HepG2 (cell line): ENCODE measurements around the gene MUTYH. TPM values are rescaled to one million over a fixed set of nuclear protein-coding genes. Genes with fewer than 3 reads are reported as not detected.

Source experiments
- BCLAF1 ChIP-seq: fragments of 450-650 bp; IDR thresholded peaks from 2 replicates; pipeline ENCODE4 v1.6.1; 2017; ENCODE audit warnings: mild to moderate bottlenecking
- HMGXB4 ChIP-seq, 2 experiments: sonication (generic) in 1 of 2; formaldehyde crosslinking in 1 of 2; IDR thresholded peaks; 2 replicates each; pipeline versions ENCODE4 v1.4.0 to v1.6.1; 2018 to 2020; ENCODE audit warnings: missing genetic modification reagents in 2 of 2, borderline replicate concordance in 1 of 2, low read depth in 1 of 2, mild to moderate bottlenecking in 1 of 2, missing biosample characterization in 1 of 2
- MEIS1 ChIP-seq: sonication (generic); formaldehyde crosslinking; IDR thresholded peaks from 2 replicates; pipeline ENCODE4 v1.9.0; 2021; ENCODE audit warnings: mild to moderate bottlenecking, missing genetic modification reagents, moderate library complexity, borderline replicate concordance
- MTF2 ChIP-seq: sonication (generic); formaldehyde crosslinking; IDR thresholded peaks from 2 replicates; pipeline ENCODE4 v1.5.0; 2020; ENCODE audit warnings: missing genetic modification reagents, borderline replicate concordance
- NAIF1 ChIP-seq: sonication (generic); formaldehyde crosslinking; IDR thresholded peaks from 2 replicates; pipeline ENCODE4 v1.5.0; 2020; ENCODE audit warnings: mild to moderate bottlenecking, missing genetic modification reagents, borderline replicate concordance
- NFYC ChIP-seq: IDR thresholded peaks from 2 replicates; pipeline ENCODE4 v1.6.1; 2016; ENCODE audit warnings: missing genetic modification reagents, missing compliant biosample characterization
- PHB2 ChIP-seq: fragments of 450-650 bp; IDR thresholded peaks from 2 replicates; pipeline ENCODE4 v1.6.1; 2018; ENCODE audit not compliant: partially characterized antibody
- SIN3A ChIP-seq: IDR thresholded peaks from 2 replicates; pipeline ENCODE4 v1.6.1; 2011; ENCODE audit warnings: low read depth, mild to moderate bottlenecking, control low read depth, low read length, borderline replicate concordance
- YY1 ChIP-seq: IDR thresholded peaks from 2 replicates; pipeline ENCODE4 v1.6.1; 2011; ENCODE audit warnings: low read length, low read depth, moderate library complexity, mild to moderate bottlenecking; ENCODE audit not compliant: insufficient read depth, insufficient replicate concordance
- ZBTB43 ChIP-seq: sonication (generic); formaldehyde crosslinking; conservative IDR thresholded peaks from 2 replicates; pipeline ENCODE4 v1.4.0; 2020; ENCODE audit warnings: missing genetic modification reagents
- ZNF235 ChIP-seq: sonication (generic); formaldehyde crosslinking; IDR thresholded peaks from 2 replicates; pipeline ENCODE4 v1.8.1; 2023; ENCODE audit warnings: mild to moderate bottlenecking, missing genetic modification reagents, borderline replicate concordance
- ZNF512B ChIP-seq: sonication (generic); formaldehyde crosslinking; IDR thresholded peaks from 2 replicates; pipeline ENCODE4 v1.5.1; 2020; ENCODE audit warnings: missing genetic modification reagents, mild to moderate bottlenecking, borderline replicate concordance
- ZNF576 ChIP-seq: sonication (generic); formaldehyde crosslinking; IDR thresholded peaks from 2 replicates; pipeline ENCODE4 v1.4.0; 2020; ENCODE audit warnings: mild to moderate bottlenecking, missing genetic modification reagents
- ZNF773 ChIP-seq: sonication (generic); formaldehyde crosslinking; IDR thresholded peaks from 2 replicates; pipeline ENCODE4 v1.4.0; 2020; ENCODE audit warnings: missing genetic modification reagents, borderline replicate concordance
- polyA plus RNA-seq, 8 experiments: library from polyadenylated mRNA; depleted of rRNA in 3 of 8; stranded (reverse) in 7 of 8; unstranded in 1 of 8; fragments of >200 nt; fragmentation: Illumina TruSeq in 4 of 8; extraction: Trizol in 4 of 8; gene quantifications; 2 replicates each; pipeline versions ENCODE4 v1.2.1 to v1.2.3, GENCODE V29; 2011 to 2016; ENCODE audit warnings: low read depth in 4 of 8, missing spikeins in 1 of 8, mixed read lengths in 1 of 8; ENCODE audit not compliant: insufficient read depth in 1 of 8
- total RNA-seq, 5 experiments: library from RNA; depleted of rRNA; stranded (reverse); fragments of >200 nt; fragmentation: Illumina TruSeq; extraction: Trizol; gene quantifications; 2 replicates each; pipeline ENCODE4 v1.2.3, GENCODE V29; 2016; ENCODE audit warnings: low read depth in 1 of 5
- TF ChIP-seq, protein P1 (sequence below): sonication (generic); formaldehyde crosslinking; IDR thresholded peaks from 2 replicates; pipeline ENCODE4 v1.8.1; 2023; ENCODE audit warnings: mild to moderate bottlenecking, moderate library complexity, missing genetic modification reagents

Gene MUTYH
- total and polyA plus RNA-seq, 2 of the 13 experiments (the other 11 are each of a cell fraction or from before 2014, with no cell fraction given) = 16.3 to 17.1 TPM

GRCh38 chr1:45303520-45304310, 36.5 kb downstream of the MUTYH start (continued):
- TF ChIP-seq BCLAF1 (no peak), PHB2 (no peak), ZNF576 (CRISPR knock-in tag) (no peak), ZNF512B (CRISPR knock-in tag) (peak; percentile 80; the same call in 1 of the 2 replicates), HMGXB4 (CRISPR knock-in tag; IDR thresholded peaks at IDR 0.05; ENCODE audit: borderline replicate concordance in 1 of 2, low read depth in 1 of 2) (peak; percentile 98 to 99), ZNF773 (CRISPR knock-in tag) (no peak), MEIS1 (no peak; the same call in 1 of the 2 replicates), ZBTB43 (CRISPR knock-in tag) (no peak), YY1 (no peak), MTF2 (no peak), SIN3A (peak; percentile 58; the same call in 1 of the 2 replicates), NAIF1 (CRISPR knock-in tag) (no peak), NFYC (CRISPR knock-in tag) (no peak), ZNF235 (no peak; the same call in none of the 2 replicates)
- TF ChIP-seq, protein P1, sequence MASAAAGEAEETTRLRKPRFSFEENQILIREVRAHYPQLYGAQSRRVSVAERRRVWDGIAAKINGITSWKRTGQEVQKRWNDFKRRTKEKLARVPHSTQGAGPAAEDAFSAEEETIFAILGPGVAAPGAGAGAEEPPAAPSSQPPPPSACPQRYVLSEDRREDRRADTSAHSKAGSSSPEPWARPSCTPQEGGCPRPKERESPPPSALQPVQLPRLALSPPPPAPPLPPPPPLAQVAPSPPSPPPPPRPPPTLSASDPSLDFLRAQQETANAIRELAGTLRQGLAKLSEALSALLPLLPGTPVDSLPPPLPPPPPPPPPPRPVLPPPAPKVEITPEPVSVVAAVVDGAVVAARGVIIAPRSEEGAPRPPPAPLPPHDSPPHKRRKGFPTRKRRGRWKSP (CRISPR knock-in tag) = peak; percentile 76
